ENCODE data around the gene DYRK1B.

GRCh38 chr19:39858541-39858940 lies 24.6 kb upstream of the DYRK1B start:
- no peak for TF ChIP-seq POLR2A (IDR thresholded peaks at IDR 0.05)
- TF ChIP-seq CTCF (IDR thresholded peaks at IDR 0.05): no peak

Data from uterus (tissue), 2 donors.